Measurements from ENCODE around the gene ASCC2.

- no peak for TF ChIP-seq EZH2 (IDR thresholded peaks at IDR 0.05; ENCODE audit: borderline replicate concordance, low read depth, low read length, severe bottlenecking)
- TF ChIP-seq POLR2AphosphoS5 (IDR thresholded peaks at IDR 0.05; ENCODE audit: insufficient read depth, low read depth, low read length): no peak
- TF ChIP-seq CTCF (IDR thresholded peaks at IDR 0.05; ENCODE audit: extremely low read depth in 1 of 2, insufficient read depth in 1 of 2, low read depth in 1 of 2, low read length in 2 of 2): no peak
- TF ChIP-seq FOS (IDR thresholded peaks at IDR 0.05; ENCODE audit: borderline replicate concordance, insufficient read depth, low read length): no peak
- TF ChIP-seq POLR2A (IDR thresholded peaks at IDR 0.05; ENCODE audit: low read depth, low read length): no peak
- TF ChIP-seq MYC (IDR thresholded peaks at IDR 0.05; ENCODE audit: low read depth, low read length): no peak
Measured at GRCh38 chr22:29806196-29806595, 31.9 kb downstream of the ASCC2 start.

All from endothelial cell of umbilical vein (primary cell).